GM21367 (cell line): Measurements from ENCODE around the gene C1orf115.
A peak's percentile ranks its signal among the peaks of the same experiment; 100 is the strongest.
"Not testable (repeated sequence)": the region's sequence is repeated elsewhere in the genome, so short reads cannot be mapped to it uniquely, and the experiment has no call there.

Experiments
- ATAC-seq: cut with Tn5 transposase; IDR thresholded peaks from one replicate; pipeline ENCODE4 v1.9.1; 2021; ENCODE audit not compliant: unreplicated experiment

C1orf115 gene

GRCh38 chr1:220692436-220693228 lies 2.5 kb downstream of the C1orf115 start:
- no peak for ATAC-seq

GRCh38 chr1:220694866-220695382 lies 4.8 kb downstream of the C1orf115 start:
- ATAC-seq = no peak

GRCh38 chr1:220695426-220695825 lies 5.3 kb downstream of the C1orf115 start:
- no peak for ATAC-seq

GRCh38 chr1:220696226-220696862 lies 6.2 kb downstream of the C1orf115 start:
- no peak for ATAC-seq

GRCh38 chr1:220696863-220697231 lies 6.7 kb downstream of the C1orf115 start:
- no peak for ATAC-seq

- ATAC-seq = no peak
Observed at GRCh38 chr1:220697326-220697725, 7.2 kb downstream of the C1orf115 start.

- ATAC-seq = no peak
Observed at GRCh38 chr1:220698607-220699016, 8.4 kb downstream of the C1orf115 start.

- no peak for ATAC-seq
Observed at GRCh38 chr1:220699044-220699443, 8.9 kb downstream of the C1orf115 start.

- no peak for ATAC-seq
Observed at GRCh38 chr1:220700556-220701179, 10.5 kb downstream of the C1orf115 start.

GRCh38 chr1:220701974-220702373 lies 11.8 kb downstream of the C1orf115 start:
- no peak for ATAC-seq

- ATAC-seq = no peak
Observed at GRCh38 chr1:220702733-220703270, 12.6 kb downstream of the C1orf115 start.

- ATAC-seq = no peak
Observed at GRCh38 chr1:220703305-220703704, 13.1 kb downstream of the C1orf115 start.

- no peak for ATAC-seq
Observed at GRCh38 chr1:220705782-220706181, 15.6 kb downstream of the C1orf115 start.

- no peak for ATAC-seq
Observed at GRCh38 chr1:220706480-220706879, 16.3 kb downstream of the C1orf115 start.

GRCh38 chr1:220707160-220707559 lies 17.0 kb downstream of the C1orf115 start:
- ATAC-seq = no peak

- no peak for ATAC-seq
Observed at GRCh38 chr1:220708244-220708643, 18.1 kb downstream of the C1orf115 start.

GRCh38 chr1:220708936-220709801 lies 19.0 kb downstream of the C1orf115 start:
- ATAC-seq = no peak

GRCh38 chr1:220710333-220710732 lies 20.2 kb downstream of the C1orf115 start:
- ATAC-seq = no peak

- peak; percentile 88 for ATAC-seq
Observed at GRCh38 chr1:220711056-220711809, 21.1 kb downstream of the C1orf115 start.

- not testable (repeated sequence) for ATAC-seq
Observed at GRCh38 chr1:220715986-220716385, 25.8 kb downstream of the C1orf115 start.
